ENCODE measurements around the gene MCEMP1. TPM values are rescaled to one million over a fixed set of nuclear protein-coding genes. Genes with fewer than 3 reads are reported as not detected.

MCEMP1 gene
- total and polyA plus RNA-seq, 2 of the 13 experiments (the other 11 are each of a cell fraction or from before 2014, with no cell fraction given), result not detected

DNA sequence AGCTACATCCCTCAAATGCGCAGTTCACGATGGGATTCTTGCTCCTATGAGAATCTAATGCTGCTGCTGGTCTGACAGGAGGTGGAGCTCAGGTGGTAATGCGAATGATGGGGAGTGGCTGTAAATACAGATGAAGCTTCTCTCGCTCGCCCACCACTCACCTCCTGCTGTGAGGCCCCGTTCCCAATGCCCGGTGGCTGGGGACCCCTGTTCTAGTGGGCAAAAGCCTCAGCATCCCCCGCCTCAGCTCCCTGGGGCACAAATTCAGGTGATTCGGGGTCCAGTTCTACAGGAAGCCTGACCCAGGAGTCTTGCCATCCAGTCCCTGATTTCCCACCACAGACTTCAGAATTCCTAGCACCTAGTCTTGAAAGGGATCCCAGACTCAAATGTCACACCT lies 4.4 kb upstream of the MCEMP1 start (continued):
- TF ChIP-seq, protein P1, sequence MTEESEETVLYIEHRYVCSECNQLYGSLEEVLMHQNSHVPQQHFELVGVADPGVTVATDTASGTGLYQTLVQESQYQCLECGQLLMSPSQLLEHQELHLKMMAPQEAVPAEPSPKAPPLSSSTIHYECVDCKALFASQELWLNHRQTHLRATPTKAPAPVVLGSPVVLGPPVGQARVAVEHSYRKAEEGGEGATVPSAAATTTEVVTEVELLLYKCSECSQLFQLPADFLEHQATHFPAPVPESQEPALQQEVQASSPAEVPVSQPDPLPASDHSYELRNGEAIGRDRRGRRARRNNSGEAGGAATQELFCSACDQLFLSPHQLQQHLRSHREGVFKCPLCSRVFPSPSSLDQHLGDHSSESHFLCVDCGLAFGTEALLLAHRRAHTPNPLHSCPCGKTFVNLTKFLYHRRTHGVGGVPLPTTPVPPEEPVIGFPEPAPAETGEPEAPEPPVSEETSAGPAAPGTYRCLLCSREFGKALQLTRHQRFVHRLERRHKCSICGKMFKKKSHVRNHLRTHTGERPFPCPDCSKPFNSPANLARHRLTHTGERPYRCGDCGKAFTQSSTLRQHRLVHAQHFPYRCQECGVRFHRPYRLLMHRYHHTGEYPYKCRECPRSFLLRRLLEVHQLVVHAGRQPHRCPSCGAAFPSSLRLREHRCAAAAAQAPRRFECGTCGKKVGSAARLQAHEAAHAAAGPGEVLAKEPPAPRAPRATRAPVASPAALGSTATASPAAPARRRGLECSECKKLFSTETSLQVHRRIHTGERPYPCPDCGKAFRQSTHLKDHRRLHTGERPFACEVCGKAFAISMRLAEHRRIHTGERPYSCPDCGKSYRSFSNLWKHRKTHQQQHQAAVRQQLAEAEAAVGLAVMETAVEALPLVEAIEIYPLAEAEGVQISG (CRISPR knock-in tag; IDR thresholded peaks at IDR 0.05), result no peak
- TF ChIP-seq ELF3 (CRISPR knock-in tag; IDR thresholded peaks at IDR 0.05), result no peak
- TF ChIP-seq, protein P2, sequence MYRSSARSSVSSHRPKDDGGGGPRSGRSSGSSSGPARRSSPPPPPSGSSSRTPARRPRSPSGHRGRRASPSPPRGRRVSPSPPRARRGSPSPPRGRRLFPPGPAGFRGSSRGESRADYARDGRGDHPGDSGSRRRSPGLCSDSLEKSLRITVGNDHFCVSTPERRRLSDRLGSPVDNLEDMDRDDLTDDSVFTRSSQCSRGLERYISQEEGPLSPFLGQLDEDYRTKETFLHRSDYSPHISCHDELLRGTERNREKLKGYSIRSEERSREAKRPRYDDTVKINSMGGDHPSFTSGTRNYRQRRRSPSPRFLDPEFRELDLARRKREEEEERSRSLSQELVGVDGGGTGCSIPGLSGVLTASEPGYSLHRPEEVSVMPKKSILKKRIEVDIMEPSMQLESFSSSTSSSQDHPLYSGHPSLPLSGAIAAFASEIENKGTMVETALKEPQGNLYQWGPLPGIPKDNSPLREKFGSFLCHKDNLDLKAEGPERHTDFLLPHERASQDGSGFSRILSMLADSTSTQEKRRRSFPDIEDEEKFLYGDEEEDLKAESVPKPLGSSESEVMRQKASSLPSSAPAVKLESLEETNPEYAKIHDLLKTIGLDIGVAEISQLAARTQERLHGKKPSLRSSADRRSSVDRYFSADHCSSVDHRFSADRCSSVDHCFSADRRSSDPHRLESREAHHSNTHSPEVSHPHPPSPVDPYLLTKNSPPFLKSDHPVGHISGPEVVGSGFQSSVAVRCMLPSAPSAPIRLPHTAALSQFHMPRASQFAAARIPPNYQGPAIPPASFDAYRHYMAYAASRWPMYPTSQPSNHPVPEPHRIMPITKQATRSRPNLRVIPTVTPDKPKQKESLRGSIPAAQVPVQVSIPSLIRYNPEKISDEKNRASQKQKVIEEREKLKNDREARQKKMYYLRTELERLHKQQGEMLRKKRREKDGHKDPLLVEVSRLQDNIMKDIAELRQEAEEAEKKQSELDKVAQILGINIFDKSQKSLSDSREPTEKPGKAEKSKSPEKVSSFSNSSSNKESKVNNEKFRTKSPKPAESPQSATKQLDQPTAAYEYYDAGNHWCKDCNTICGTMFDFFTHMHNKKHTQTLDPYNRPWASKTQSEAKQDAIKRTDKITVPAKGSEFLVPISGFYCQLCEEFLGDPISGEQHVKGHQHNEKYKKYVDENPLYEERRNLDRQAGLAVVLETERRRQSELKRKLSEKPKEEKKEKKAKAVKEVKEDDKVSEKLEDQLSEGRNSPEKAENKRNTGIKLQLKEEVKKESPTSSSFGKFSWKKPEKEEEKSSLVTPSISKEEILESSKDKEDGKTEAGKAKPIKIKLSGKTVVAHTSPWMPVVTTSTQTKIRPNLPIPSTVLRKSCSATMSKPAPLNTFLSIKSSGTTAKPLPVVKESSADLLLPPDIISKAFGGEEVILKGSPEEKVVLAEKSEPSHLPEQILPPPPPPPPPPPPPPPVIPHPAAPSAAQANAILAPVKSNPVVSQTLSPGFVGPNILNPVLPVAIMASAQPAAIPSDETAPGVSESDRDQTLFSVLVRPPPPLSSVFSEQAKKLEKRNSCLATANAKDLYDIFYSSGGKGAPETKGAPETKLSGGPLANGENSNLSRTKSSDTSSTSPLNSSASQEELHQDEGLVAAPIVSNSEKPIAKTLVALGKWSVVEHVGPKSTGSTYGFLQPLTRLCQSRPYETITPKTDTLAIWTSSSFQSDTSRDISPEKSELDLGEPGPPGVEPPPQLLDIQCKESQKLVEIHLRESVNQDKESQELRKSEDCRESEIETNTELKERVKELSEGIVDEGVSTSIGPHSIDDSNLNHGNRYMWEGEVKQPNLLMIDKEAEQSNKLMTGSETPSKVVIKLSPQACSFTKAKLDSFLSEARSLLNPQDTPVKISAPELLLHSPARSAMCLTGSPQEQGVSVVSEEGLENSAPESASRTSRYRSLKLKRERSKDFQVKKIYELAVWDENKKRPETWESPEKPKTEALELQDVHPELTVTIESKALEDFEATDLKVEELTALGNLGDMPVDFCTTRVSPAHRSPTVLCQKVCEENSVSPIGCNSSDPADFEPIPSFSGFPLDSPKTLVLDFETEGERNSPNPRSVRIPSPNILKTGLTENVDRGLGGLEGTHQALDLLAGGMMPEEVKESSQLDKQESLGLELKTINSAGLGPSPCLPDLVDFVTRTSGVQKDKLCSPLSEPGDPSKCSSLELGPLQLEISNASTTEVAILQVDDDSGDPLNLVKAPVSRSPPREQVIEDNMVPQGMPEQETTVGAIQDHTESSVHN (CRISPR knock-in tag; IDR thresholded peaks at IDR 0.05), result no peak
- TF ChIP-seq ZNF7 (CRISPR knock-in tag; IDR thresholded peaks at IDR 0.05), result no peak
- no peak for TF ChIP-seq ZNF816 (CRISPR knock-in tag; IDR thresholded peaks at IDR 0.05; ENCODE audit: borderline replicate concordance)
- TF ChIP-seq, protein P3, sequence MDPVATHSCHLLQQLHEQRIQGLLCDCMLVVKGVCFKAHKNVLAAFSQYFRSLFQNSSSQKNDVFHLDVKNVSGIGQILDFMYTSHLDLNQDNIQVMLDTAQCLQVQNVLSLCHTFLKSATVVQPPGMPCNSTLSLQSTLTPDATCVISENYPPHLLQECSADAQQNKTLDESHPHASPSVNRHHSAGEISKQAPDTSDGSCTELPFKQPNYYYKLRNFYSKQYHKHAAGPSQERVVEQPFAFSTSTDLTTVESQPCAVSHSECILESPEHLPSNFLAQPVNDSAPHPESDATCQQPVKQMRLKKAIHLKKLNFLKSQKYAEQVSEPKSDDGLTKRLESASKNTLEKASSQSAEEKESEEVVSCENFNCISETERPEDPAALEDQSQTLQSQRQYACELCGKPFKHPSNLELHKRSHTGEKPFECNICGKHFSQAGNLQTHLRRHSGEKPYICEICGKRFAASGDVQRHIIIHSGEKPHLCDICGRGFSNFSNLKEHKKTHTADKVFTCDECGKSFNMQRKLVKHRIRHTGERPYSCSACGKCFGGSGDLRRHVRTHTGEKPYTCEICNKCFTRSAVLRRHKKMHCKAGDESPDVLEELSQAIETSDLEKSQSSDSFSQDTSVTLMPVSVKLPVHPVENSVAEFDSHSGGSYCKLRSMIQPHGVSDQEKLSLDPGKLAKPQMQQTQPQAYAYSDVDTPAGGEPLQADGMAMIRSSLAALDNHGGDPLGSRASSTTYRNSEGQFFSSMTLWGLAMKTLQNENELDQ (CRISPR knock-in tag; IDR thresholded peaks at IDR 0.05; ENCODE audit: borderline replicate concordance), result no peak

Data from HepG2 (cell line).